ENCODE data around the gene TBC1D21.

Gene TBC1D21

GRCh38 chr15:73867426-73867825, 5.9 kb upstream of the TBC1D21 start (continued):
- no peak for TF ChIP-seq PATZ1 (CRISPR knock-in tag; IDR thresholded peaks at IDR 0.05; ENCODE audit: borderline replicate concordance)

- no peak for TF ChIP-seq PPARA (CRISPR knock-in tag; IDR thresholded peaks at IDR 0.05; ENCODE audit: borderline replicate concordance)
- no peak for TF ChIP-seq ZFP30 (CRISPR knock-in tag; IDR thresholded peaks at IDR 0.05)
- no peak for TF ChIP-seq CSRNP3 (CRISPR knock-in tag; IDR thresholded peaks at IDR 0.05)
- no peak for ATAC-seq
Observed at GRCh38 chr15:73867956-73868355, 5.4 kb upstream of the TBC1D21 start.

- TF ChIP-seq ARNTL (CRISPR knock-in tag; IDR thresholded peaks at IDR 0.05; ENCODE audit: borderline replicate concordance, low read depth) (no peak), ZFP30 (CRISPR knock-in tag; IDR thresholded peaks at IDR 0.05) (no peak), TSHZ2 (CRISPR knock-in tag; IDR thresholded peaks at IDR 0.05) (no peak), TCF4 (CRISPR knock-in tag; IDR thresholded peaks at IDR 0.05; ENCODE audit: borderline replicate concordance) (no peak), CREB5 (CRISPR knock-in tag; IDR thresholded peaks at IDR 0.05; ENCODE audit: low read depth) (no peak), ZC3H10 (CRISPR knock-in tag; IDR thresholded peaks at IDR 0.05) (no peak), ZNF8 (CRISPR knock-in tag; IDR thresholded peaks at IDR 0.05) (no peak), PPARA (CRISPR knock-in tag; IDR thresholded peaks at IDR 0.05; ENCODE audit: borderline replicate concordance) (no peak), ZFP3 (CRISPR knock-in tag; IDR thresholded peaks at IDR 0.05) (no peak), ZNF70 (CRISPR knock-in tag; IDR thresholded peaks at IDR 0.05) (no peak), CSRNP3 (CRISPR knock-in tag; IDR thresholded peaks at IDR 0.05) (no peak), ESRRG (CRISPR knock-in tag; IDR thresholded peaks at IDR 0.05) (no peak)
- no peak for ATAC-seq
Observed at GRCh38 chr15:73869216-73869995, 4.0 kb upstream of the TBC1D21 start.

- no peak for ATAC-seq
- no peak for TF ChIP-seq TSHZ2 (CRISPR knock-in tag; IDR thresholded peaks at IDR 0.05)
- TF ChIP-seq ZNF565 (CRISPR knock-in tag; conservative IDR thresholded peaks at IDR 0.05; ENCODE audit: low read depth) = no peak
- TF ChIP-seq RARB (CRISPR knock-in tag; IDR thresholded peaks at IDR 0.05) = no peak
- no peak for TF ChIP-seq CREB5 (CRISPR knock-in tag; IDR thresholded peaks at IDR 0.05; ENCODE audit: low read depth)
- no peak for TF ChIP-seq ZNF8 (CRISPR knock-in tag; IDR thresholded peaks at IDR 0.05)
- TF ChIP-seq ZFP30 (CRISPR knock-in tag; IDR thresholded peaks at IDR 0.05) = no peak
- TF ChIP-seq SNAI2 (CRISPR knock-in tag; IDR thresholded peaks at IDR 0.05) = no peak
Observed at GRCh38 chr15:73870700-73871408, 2.5 kb upstream of the TBC1D21 start.

Measured in SK-N-SH treated with all-trans-retinoic acid at 6 μM for 48 hours (cell line).